Measurements from ENCODE around the gene PRKG1.
"Not testable (repeated sequence)": the region's sequence is repeated elsewhere in the genome, so short reads cannot be mapped to it uniquely, and the experiment has no call there.

The PRKG1 gene

GRCh38 chr10:52011118-52011517 lies 936.8 kb downstream of the PRKG1 start:
- DNase-seq (ENCODE audit: low spot score): no peak

DNA sequence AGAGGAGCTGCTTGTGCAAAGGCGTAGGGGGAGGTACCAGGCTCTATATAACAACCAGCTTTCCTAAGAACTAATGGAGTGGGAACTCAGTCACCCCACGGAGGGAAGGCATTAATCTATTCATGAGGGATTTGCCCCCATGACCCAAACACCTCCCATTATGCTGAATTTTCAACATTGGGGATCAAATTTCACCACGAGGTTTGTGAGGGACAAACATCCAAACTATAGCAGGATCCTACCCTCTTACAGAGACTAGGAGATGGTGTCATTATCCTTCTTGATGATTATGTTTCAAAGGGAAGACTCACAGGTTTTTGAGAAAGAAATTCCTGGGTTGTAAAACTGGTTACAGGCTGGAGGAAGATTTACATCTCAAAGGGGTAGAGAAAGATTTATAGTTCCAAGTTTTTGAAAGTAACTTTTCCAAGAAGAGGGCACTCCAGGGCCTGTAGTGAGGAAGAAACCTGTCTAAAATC lies 944.8 kb downstream of the PRKG1 start:
- no peak for DNase-seq (ENCODE audit: low spot score)

DNA sequence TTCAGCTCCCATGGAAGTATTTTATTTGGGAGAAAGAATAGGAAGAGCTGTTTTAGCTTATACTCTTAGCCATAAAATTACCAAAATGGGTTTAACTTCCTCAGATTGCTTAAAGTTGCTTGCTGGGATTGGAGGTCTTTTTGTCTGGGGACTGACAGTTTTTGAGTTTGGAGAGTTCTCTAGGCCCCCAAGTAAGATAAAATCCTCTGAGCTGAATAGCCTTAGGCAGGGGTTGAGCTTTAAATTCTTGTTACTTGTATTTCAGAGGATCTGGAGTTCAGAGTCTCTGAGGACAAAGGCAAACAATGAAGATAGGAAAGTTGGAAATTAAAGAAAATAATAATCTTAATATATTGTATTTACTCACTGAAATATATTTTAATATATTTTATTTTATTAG lies 945.4 kb downstream of the PRKG1 start:
- DNase-seq (ENCODE audit: low spot score): no peak

DNA sequence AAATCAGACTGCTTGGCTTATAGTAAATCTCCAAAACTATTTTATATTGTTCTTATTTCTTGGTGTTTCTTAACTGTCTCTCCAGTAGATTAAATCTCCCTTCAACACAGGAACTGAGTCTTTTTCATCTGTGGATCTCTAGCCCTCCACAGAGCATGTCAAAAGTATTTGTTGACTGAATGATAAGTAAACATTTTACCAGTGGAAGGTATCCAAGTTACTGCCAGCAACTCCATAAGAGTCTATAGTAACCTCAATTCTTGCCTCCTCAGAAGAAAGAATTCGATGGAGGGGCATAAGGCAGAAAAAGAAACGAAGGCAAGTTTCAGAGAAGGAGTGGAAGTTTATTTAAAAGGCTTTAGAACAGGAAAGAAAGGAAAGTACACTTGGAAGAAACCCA lies 945.9 kb downstream of the PRKG1 start:
- no peak for DNase-seq (ENCODE audit: low spot score)

- DNase-seq (ENCODE audit: low spot score): no peak
Observed at GRCh38 chr10:52020702-52021101, 946.4 kb downstream of the PRKG1 start.

DNA sequence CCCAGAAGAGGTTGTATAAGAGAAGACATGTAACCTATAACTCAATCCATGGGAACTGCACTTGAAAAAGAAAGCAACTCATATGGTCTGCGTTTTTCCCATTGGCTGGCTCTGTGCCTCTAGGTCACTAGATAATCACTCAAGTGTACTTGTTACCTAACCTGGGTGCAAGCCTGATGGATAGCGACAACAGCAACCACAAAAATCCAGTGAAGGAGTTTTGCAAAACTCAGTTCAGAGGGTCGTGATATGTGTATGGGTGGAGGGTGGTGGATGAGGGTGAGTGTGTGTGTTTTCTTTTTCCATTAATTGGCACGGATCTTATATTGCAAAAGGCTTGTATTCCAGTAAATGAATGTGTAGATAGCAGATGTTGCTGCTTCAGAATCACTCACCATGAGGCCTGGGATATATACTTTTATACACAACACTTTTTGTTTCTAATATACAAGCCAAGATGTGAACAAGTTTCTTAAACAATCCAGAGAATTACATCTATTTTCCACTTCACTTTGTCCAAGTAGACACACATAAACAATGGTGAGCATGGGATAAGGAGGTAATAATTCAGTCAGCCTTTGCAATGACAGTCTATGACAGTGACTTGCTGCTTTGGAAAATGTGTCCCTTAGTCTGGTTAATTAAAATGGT lies 952.9 kb downstream of the PRKG1 start:
- DNase-seq (ENCODE audit: low spot score): no peak

DNA sequence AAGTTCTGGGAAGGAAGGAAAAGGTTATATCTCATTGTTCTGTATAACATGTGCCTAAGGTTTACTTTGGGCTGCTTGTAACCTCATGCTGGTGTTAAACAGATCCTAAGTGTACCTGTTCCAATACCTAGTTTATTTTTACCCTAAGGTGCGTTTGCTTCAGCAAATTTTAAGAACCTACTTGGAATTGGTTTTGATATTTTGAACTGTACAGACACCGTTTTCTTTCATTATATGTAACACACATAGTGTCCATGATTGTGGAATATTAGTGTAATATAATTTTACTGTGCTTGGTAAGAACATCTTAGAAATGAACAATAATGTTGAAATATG lies 954.2 kb downstream of the PRKG1 start:
- no peak for DNase-seq (ENCODE audit: low spot score)

GRCh38 chr10:52029628-52030027 lies 955.3 kb downstream of the PRKG1 start:
- DNase-seq (ENCODE audit: low spot score): no peak

DNA sequence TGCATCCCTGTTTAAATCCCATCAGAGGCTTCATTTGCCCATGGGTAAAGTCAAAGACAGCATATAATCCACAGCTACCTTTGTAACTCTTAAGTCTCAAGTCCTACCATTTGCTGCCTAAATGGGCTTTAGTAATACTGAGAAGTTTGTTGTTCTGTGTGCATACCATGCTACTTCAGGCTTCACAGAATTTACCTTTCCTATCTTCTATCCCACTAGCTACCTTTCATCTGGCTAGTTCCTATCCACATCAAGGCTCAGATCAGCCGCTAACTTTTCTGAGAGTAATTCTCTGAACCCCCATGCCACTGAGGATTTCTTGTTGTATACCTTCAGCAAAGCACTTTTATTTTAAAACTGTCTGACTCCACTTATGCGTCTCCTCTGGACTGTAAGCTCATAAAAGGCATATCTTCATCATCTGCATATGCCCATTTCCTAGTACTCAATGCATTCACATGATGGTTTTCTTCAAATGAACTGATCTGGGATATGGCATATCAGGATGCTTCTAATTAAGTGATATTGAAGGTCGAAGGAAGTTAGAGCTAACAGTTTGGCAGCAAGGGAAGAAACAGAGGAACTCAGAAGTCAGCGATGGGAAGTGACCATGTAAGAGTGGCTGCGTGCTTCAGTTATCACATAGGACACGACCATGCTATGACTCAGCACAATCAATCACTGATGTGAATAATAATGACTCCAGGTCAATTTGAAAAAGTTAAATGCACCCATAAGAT lies 955.9 kb downstream of the PRKG1 start:
- DNase-seq (ENCODE audit: low spot score): no peak

GRCh38 chr10:52030975-52031374 lies 956.7 kb downstream of the PRKG1 start:
- no peak for DNase-seq (ENCODE audit: low spot score)

GRCh38 chr10:52031771-52032170 lies 957.5 kb downstream of the PRKG1 start:
- DNase-seq (ENCODE audit: low spot score): no peak

DNA sequence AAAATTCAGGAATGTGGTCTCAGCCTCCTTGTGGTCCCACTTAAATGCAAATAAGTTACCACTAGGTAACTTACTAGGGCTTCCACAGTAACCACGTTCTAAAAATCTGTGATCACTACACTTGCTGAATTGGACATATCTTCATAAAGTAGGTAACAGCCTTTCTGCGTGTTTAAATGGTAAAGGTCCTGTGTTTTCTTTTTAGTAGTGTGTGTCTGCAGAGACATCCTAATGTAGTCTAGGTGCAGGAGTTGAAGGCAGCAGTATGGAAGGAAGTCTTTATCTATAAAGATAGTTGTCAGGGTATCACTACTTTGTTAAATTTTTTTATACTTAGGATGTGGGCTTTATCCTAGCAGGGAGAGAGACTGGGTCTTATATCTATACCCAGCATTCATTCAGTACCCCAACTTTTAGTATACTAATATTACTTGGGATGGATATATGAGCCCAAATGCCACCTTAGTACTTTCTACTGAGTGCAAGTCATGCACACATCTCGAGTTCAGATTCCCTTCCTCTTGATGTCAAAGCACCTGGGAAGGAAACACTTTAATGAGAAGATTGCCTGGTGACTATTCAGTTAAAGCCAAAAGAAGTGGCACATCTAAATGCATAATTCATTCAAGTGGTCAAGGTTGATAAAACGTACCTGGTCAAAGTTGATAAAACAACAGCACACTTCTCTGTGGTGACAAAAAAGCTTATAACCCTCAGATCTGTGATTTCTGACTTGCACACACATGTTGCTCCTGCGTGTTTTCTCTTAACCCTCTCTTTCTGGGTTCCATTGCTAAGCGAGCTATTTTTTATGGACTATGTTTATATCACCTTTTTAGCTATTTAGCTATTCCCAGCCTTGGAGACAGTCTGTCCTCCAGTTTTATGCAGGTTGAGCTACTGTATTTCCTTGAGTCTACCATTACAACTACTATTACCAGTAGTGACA lies 958.7 kb downstream of the PRKG1 start:
- DNase-seq (ENCODE audit: low spot score): no peak

DNA sequence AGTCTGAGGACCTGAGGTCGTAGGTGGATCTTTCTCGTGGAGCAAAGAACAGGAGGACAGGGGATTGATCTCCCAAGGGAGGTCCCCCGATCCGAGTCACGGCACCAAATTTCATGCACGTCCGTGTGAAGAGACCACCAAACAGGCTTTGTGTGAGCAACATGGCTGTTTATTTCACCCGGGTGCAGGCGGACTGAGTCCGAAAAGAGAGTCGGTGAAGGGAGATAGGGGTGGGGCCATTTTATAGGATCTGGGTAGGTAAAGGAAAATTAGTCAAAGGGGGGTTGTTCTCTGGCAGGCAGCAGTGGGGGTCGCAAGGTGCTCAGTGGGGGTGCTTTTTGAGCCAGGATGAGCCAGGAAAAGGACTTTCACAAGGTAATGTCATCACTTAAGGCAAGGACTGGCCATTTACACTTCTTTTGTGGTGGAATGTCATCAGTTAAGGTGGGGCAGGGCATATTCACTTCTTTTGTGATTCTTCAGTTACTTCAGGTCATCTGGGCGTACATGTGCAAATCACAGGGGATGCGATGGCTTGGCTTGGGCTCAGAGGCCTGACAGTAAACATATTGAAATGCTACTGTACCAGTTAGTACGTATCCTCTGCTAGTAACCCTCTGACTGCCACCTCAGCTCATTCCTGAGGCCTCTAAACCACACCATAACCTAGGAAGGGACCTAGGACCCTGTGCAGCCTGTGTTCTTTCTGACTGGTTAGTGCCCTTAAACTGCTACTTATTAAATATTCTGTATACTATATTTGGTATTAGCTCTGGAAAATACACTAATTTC lies 964.9 kb downstream of the PRKG1 start:
- DNase-seq (ENCODE audit: low spot score): not testable (repeated sequence)

DNA sequence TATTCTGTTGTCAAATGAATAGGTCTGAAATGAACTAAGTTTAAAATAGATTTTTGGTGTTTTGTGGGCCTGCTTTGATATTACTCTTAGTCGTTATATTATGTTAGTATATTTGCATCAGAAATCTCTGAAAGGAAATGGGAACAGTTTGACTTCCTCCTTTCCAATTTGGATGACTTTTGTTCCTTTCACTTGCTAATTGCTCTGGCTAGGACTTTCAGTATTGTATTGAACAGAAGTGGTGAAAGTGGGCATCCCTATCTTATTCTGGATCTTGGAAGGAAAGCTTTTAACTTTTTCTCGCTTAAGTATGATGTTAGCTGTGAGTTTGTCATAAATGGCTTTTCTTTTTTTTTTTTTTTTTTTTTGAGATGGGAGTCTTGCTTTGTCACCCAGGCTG lies 966.2 kb downstream of the PRKG1 start:
- no peak for DNase-seq (ENCODE audit: low spot score)

DNA sequence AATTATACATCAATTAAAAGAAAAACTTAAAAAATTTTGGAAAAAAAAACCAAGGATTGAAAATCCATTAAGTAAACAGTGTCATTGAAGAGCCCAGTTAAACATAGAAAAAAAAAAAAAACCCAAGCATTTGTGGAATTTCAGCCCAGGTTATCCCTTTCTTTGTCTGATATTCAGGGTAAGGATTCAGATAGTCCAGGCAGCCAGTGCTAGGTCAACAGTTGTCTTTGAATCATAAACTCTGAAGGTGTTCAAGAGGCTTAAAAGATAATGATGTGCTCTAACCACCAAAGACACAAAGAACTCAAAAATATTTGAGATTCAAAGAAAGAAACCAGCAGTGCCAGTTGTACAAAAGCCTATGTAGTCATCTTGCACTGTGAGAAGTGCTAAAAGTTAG lies 969.5 kb downstream of the PRKG1 start:
- DNase-seq (ENCODE audit: low spot score): no peak

GRCh38 chr10:52048051-52048450 lies 973.8 kb downstream of the PRKG1 start:
- no peak for DNase-seq (ENCODE audit: low spot score)

DNA sequence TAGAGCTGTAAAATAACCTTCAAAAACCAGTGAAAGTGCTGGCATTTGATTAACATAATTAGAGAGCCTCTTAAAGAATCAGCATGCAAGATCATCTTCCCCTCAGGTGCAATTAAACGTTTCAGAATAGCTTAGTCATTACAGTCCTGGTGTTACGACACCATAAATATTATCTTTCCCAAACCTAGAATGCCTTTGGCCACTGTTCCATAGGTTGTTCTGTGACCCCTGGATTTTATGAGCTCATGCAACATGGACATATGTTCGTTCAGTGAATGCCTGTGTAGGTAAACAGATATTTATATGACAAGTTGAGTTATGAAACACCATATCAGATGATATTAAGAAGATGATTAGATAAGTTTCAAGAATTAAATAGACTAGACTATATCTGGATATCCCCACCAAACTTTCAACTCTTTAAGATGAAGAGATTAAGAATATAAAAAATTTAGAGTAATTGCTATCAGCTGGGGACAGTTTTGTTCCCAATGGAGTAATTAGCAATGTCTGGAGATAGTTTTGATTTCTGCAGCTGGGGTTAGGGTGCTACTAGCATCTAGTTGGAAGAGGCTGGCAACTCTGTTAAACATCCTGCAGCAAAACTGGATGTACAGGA lies 976.3 kb downstream of the PRKG1 start:
- no peak for DNase-seq (ENCODE audit: low spot score)

- DNase-seq (ENCODE audit: low spot score): no peak
Observed at GRCh38 chr10:52053497-52053896, 979.2 kb downstream of the PRKG1 start.

GRCh38 chr10:52056291-52056690 lies 982.0 kb downstream of the PRKG1 start:
- DNase-seq (ENCODE audit: low spot score): no peak

DNA sequence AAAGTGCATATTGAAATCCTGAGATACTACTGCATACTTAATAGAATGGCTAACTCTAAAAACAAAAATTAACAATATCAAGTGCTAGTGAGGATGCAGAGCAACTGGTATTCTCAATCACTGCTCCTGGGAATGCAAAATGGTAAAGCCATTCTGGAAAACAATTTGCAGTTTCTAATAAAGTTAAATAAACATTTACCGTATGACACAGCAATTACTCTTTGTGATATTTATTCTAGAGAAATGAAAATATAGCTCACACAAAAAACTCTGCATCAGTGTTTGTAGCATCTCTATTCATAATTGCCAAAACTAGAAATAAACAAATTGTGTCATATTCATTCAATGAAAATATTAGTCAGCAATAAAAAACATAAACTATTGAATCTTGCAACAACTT lies 984.8 kb downstream of the PRKG1 start:
- no peak for DNase-seq (ENCODE audit: low spot score)

DNA sequence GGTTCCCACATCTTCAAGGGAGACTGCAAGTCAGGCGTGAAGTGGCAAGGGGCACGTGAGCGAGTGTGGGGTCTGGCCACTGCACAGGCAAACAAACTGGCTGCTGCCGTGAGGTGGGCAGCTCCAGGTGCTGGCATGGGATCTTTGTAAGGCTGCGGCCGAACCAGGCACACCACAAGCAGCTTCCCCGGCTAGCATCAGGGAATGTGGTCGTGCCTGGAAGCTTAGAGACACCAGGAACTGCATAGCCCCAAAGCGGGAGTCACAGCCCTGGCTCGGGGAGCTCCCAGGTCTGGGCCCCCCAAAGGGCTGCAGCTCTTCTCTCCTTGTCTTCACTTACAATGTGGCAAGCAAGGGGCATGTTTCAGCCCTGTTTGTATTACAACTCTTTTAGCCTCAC lies 988.9 kb downstream of the PRKG1 start:
- DNase-seq (ENCODE audit: low spot score): no peak

Measured in D341Med (cell line).